ENCODE measurements around the gene GSAP.

Gene GSAP

DNA sequence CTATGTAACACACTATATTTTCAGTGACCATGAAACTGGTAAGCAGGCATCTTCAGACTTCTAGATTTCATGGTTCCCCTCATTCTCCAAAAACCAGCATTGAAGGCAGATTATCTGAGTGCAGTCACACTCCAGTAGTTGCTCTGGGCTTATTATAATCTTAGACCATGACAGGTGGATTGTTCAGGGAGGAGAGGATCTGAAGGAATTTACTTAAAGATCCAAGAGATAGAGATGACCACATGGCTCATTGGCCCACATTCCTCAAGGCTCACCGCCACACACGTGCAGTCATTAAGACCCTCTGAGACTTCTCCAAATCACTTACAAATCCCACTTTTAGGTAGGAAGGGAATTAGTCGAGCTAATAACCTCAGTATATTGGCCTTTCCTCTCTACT, 55.2 kb downstream of the GSAP start:
- Histone ChIP-seq H3K79me2 (ENCODE audit: control insufficient read depth, insufficient read depth, low read length, unreplicated experiment) (no peaks in the 10 kb centered on the region), H3K36me3 (ENCODE audit: insufficient read depth, low read length) (no peaks in the 10 kb centered on the region), H2AFZ (ENCODE audit: low read length, unreplicated experiment) (no peak overlapping the region), H3K27me3 (ENCODE audit: insufficient read depth, low read length) (no peaks in the 10 kb centered on the region), H3K27ac (ENCODE audit: low read depth, low read length) (no peak overlapping the region), H3K4me1 (ENCODE audit: control insufficient read depth, insufficient read depth, low read length, unreplicated experiment) (peaks cover 11% of the 10 kb centered on the region), H3K4me3 (ENCODE audit: low read depth, low read length) (no peak overlapping the region)

DNA sequence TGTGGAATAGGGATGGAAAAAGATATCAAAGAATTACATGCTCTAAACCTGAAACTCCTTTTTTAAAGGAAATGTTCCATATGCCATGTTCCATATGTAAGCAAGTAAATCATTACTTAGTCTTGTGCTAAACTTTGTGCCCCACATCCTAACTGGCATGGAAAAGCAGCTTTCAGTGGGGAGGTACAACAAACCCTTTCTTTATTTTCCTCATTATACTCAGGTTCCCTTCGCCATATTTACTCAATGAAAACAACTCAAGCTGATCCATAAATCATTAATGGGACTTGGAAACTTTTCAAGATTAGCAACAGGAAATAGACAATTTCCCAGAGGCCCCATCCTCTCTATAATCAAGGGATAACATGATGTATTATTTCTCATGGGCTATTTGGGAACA, 56.0 kb downstream of the GSAP start:
- Histone ChIP-seq H3K4me3 (ENCODE audit: low read depth, low read length) (no peak overlapping the region), H2AFZ (ENCODE audit: low read length, unreplicated experiment) (no peak overlapping the region), H3K4me1 (ENCODE audit: control insufficient read depth, insufficient read depth, low read length, unreplicated experiment) (peaks cover 11% of the 10 kb centered on the region), H3K36me3 (ENCODE audit: insufficient read depth, low read length) (no peaks in the 10 kb centered on the region), H3K27me3 (ENCODE audit: insufficient read depth, low read length) (no peaks in the 10 kb centered on the region), H3K27ac (ENCODE audit: low read depth, low read length) (no peak overlapping the region), H3K79me2 (ENCODE audit: control insufficient read depth, insufficient read depth, low read length, unreplicated experiment) (no peaks in the 10 kb centered on the region)

DNA sequence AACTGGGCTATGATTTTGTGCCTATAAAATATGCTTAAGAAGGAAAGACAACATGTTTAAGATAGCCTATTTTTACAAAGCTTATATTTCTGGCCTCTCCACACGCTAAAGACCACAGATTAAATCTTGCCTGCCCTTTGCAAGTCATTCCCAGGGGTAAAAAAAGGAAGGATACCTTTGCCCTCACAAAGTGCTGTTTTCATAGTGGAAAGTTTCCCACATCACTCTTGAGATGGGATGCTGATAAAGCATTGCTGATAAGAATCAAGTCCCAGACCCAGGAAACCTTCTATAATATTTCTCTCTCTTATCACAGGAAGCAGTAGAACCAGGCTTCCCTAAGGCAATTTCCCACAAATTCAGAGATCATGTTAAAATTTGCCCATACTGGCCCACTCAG, 56.5 kb downstream of the GSAP start:
- H3K79me2 ChIP-seq (ENCODE audit: control insufficient read depth, insufficient read depth, low read length, unreplicated experiment) = no peaks in the 10 kb centered on the region
- no peak overlapping the region for H3K4me3 ChIP-seq (ENCODE audit: low read depth, low read length)
- H3K27ac ChIP-seq (ENCODE audit: low read depth, low read length) = no peak overlapping the region
- no peaks in the 10 kb centered on the region for H3K36me3 ChIP-seq (ENCODE audit: insufficient read depth, low read length)
- no peaks in the 10 kb centered on the region for H3K27me3 ChIP-seq (ENCODE audit: insufficient read depth, low read length)
- H2AFZ ChIP-seq (ENCODE audit: low read length, unreplicated experiment) = no peak overlapping the region
- peaks cover 8% of the 10 kb centered on the region for H3K4me1 ChIP-seq (ENCODE audit: control insufficient read depth, insufficient read depth, low read length, unreplicated experiment)

DNA sequence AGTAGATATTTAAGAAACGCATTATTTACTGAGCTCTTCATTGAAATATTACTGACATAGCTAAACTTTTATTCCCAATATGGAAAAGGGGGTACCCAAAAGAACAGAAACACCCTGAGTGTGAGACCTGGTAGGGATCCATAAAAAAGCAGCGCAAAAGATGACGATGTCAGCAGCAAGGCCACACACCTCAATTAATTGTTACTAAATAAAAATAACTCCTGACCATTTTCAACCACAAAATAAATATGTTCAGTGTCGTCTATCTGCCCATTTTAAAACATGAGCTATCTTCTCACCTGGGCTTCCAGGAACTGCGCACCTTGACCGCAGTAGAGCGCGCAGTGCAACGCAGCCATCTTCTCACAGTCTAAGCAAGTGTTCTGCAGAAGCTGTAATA, 61.2 kb downstream of the GSAP start:
- no peak overlapping the region for H2AFZ ChIP-seq (ENCODE audit: low read length, unreplicated experiment)
- H3K4me3 ChIP-seq (ENCODE audit: low read depth, low read length) = no peak overlapping the region
- no peaks in the 10 kb centered on the region for H3K79me2 ChIP-seq (ENCODE audit: control insufficient read depth, insufficient read depth, low read length, unreplicated experiment)
- no peak overlapping the region for H3K27ac ChIP-seq (ENCODE audit: low read depth, low read length)
- no peaks in the 10 kb centered on the region for H3K36me3 ChIP-seq (ENCODE audit: insufficient read depth, low read length)
- no peaks in the 10 kb centered on the region for H3K4me1 ChIP-seq (ENCODE audit: control insufficient read depth, insufficient read depth, low read length, unreplicated experiment)
- H3K27me3 ChIP-seq (ENCODE audit: insufficient read depth, low read length) = no peaks in the 10 kb centered on the region

DNA sequence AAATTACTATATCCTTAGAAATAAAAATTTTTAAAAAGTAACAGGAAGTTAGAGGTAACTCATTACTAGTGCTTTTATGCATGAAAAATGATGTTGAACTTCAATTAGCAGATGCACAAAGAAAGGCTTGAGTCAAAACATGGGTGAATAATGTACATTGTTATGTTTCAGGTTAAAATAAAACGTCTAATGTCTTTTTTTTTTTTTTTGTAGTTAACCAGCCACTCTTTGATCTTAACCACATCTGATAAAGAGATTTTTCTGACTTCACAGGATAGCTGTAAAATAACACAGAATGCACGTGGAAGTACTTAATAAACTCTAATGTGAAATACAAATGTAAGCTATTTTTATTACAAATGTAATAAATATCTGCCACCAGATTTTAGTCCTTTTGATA, 61.7 kb downstream of the GSAP start:
- H3K4me1 ChIP-seq (ENCODE audit: control insufficient read depth, insufficient read depth, low read length, unreplicated experiment) = no peaks in the 10 kb centered on the region
- H3K79me2 ChIP-seq (ENCODE audit: control insufficient read depth, insufficient read depth, low read length, unreplicated experiment) = no peaks in the 10 kb centered on the region
- H3K27ac ChIP-seq (ENCODE audit: low read depth, low read length) = no peak overlapping the region
- H3K36me3 ChIP-seq (ENCODE audit: insufficient read depth, low read length) = no peaks in the 10 kb centered on the region
- H3K27me3 ChIP-seq (ENCODE audit: insufficient read depth, low read length) = no peaks in the 10 kb centered on the region
- H3K4me3 ChIP-seq (ENCODE audit: low read depth, low read length) = no peak overlapping the region
- H2AFZ ChIP-seq (ENCODE audit: low read length, unreplicated experiment) = no peak overlapping the region

DNA sequence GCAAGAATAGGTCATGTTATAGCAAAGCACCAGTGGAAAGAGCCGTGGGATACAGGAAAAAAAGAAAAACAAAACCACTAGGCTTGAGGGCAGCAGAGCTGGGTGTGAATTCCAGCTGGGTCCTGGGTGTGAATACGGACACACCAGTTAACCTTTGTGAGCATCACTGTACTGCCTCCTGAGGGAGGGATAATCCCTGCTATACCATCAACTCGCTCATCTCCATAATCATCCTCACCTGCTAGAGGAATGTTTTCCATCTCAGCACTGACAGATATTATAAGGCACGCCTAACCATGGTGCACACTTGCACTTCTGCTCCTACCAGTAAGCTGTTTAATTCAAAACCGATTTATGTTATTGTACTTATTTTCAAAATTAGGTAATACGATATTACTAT, 62.2 kb downstream of the GSAP start:
- Histone ChIP-seq H3K27me3 (ENCODE audit: insufficient read depth, low read length) (no peaks in the 10 kb centered on the region), H3K36me3 (ENCODE audit: insufficient read depth, low read length) (no peaks in the 10 kb centered on the region), H3K4me3 (ENCODE audit: low read depth, low read length) (no peak overlapping the region), H3K79me2 (ENCODE audit: control insufficient read depth, insufficient read depth, low read length, unreplicated experiment) (no peaks in the 10 kb centered on the region), H2AFZ (ENCODE audit: low read length, unreplicated experiment) (no peak overlapping the region), H3K4me1 (ENCODE audit: control insufficient read depth, insufficient read depth, low read length, unreplicated experiment) (peaks cover 5% of the 10 kb centered on the region), H3K27ac (ENCODE audit: low read depth, low read length) (no peak overlapping the region)

DNA sequence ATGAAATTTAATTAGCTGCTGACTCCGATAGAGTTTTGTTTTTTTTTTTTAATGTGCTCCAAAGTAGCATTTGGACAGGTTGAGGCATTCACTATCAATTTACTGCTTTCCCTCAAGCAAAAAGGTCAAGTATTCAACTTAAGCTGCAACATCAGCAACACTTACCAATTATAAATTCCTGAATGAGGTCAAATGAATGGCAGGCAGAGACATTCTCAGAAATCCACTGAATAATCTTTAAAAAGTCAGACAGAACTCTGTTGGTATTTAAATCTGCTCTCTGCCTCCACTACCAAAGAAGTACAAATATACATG, 62.8 kb downstream of the GSAP start:
- Histone ChIP-seq H3K4me1 (ENCODE audit: control insufficient read depth, insufficient read depth, low read length, unreplicated experiment) (peaks cover 10% of the 10 kb centered on the region), H3K79me2 (ENCODE audit: control insufficient read depth, insufficient read depth, low read length, unreplicated experiment) (no peaks in the 10 kb centered on the region), H2AFZ (ENCODE audit: low read length, unreplicated experiment) (no peak overlapping the region), H3K27ac (ENCODE audit: low read depth, low read length) (no peak overlapping the region), H3K36me3 (ENCODE audit: insufficient read depth, low read length) (no peaks in the 10 kb centered on the region), H3K4me3 (ENCODE audit: low read depth, low read length) (no peak overlapping the region), H3K27me3 (ENCODE audit: insufficient read depth, low read length) (no peaks in the 10 kb centered on the region)

DNA sequence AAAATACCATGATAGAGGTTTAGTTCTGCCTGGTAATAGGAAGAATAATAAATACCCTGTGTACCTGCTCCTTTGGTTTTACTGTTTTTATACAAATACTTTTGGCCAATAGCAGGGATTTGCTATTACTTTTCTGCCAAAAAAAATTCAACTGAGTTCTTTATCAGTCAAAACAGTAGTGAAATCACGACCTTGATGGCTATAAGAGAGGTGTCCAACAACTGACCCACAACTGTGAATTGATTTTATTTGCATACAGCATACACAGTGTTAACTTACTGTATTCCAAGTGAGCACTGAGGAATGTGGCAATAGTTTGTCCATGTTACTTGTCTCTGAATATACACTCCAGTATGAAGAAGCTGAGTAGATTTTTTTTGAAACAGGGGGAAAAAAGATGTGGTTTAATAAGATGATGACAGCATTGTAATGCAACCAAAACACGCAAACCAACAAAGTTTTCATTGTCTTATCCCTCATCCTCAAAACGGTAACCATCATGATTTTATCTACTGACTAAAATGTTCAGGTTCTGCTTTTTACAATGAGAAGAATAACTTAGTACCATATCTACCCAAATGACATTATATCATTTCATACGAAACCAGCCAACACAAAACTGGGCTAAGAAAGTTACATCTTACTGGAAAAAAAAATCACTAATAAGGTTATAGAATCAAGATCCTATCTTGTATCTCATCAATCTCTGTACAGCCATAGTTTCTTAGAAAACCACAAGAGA, 63.3 kb downstream of the GSAP start:
- Histone ChIP-seq H3K36me3 (ENCODE audit: insufficient read depth, low read length) (no peaks in the 10 kb centered on the region), H3K4me1 (ENCODE audit: control insufficient read depth, insufficient read depth, low read length, unreplicated experiment) (peaks cover 14% of the 10 kb centered on the region), H3K79me2 (ENCODE audit: control insufficient read depth, insufficient read depth, low read length, unreplicated experiment) (no peaks in the 10 kb centered on the region), H3K27ac (ENCODE audit: low read depth, low read length) (no peak overlapping the region), H3K4me3 (ENCODE audit: low read depth, low read length) (no peak overlapping the region), H3K27me3 (ENCODE audit: insufficient read depth, low read length) (no peaks in the 10 kb centered on the region), H2AFZ (ENCODE audit: low read length, unreplicated experiment) (no peak overlapping the region)

DNA sequence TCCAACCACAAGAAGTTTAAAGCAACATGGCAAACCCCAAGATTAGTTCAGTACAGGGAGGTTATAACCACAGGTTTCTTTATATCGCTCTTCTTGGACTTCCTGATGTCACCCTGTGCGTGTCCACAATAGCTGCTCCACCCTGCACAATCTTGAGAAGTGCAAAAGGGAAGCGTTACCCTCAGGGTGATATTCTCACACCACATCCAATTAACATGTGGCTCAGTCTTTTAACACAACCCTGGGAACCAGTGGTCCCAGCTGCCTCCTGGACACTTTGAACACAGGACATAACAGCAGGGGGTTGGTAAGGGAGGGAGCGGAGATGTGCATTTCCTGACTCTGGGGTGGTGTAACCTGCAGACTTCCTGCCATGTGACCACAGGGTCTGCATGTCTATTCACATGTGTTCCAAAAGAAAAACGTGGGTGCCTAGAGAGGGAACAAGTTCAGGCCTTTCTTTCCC, 64.6 kb downstream of the GSAP start:
- no peak overlapping the region for H3K4me3 ChIP-seq (ENCODE audit: low read depth, low read length)

DNA sequence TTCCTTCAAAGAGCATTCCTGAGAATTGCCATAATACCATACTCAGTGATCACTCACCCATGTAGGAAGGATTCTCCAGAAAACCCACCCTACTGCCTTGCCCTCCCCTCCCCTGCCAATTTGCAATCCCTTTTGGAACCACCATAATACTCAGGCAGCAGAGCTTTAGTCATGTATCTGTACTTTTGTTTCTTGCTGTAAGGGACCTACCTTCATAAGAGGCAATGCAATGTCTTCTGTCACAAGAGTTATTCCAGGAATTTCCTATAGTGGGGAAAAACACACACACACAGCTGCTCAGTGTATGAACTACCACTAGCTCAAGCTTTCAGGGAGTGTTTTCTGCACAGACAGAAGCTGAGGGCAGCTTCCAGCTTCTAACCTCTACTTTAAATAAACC, 67.0 kb downstream of the GSAP start:
- no peak overlapping the region for H3K27ac ChIP-seq (ENCODE audit: low read depth, low read length)
- H3K4me3 ChIP-seq (ENCODE audit: low read depth, low read length) = no peak overlapping the region
- H3K27me3 ChIP-seq (ENCODE audit: insufficient read depth, low read length) = no peaks in the 10 kb centered on the region
- H3K36me3 ChIP-seq (ENCODE audit: insufficient read depth, low read length) = no peaks in the 10 kb centered on the region
- peaks cover 14% of the 10 kb centered on the region for H3K4me1 ChIP-seq (ENCODE audit: control insufficient read depth, insufficient read depth, low read length, unreplicated experiment)
- H3K79me2 ChIP-seq (ENCODE audit: control insufficient read depth, insufficient read depth, low read length, unreplicated experiment) = no peaks in the 10 kb centered on the region
- no peak overlapping the region for H2AFZ ChIP-seq (ENCODE audit: low read length, unreplicated experiment)

More for the DNA sequence above, 64.6 kb downstream of the GSAP start:
- H3K79me2 ChIP-seq (ENCODE audit: control insufficient read depth, insufficient read depth, low read length, unreplicated experiment) = no peaks in the 10 kb centered on the region
- H3K4me1 ChIP-seq (ENCODE audit: control insufficient read depth, insufficient read depth, low read length, unreplicated experiment) = peaks cover 14% of the 10 kb centered on the region
- H3K36me3 ChIP-seq (ENCODE audit: insufficient read depth, low read length) = no peaks in the 10 kb centered on the region
- H3K27ac ChIP-seq (ENCODE audit: low read depth, low read length) = no peak overlapping the region
- H3K27me3 ChIP-seq (ENCODE audit: insufficient read depth, low read length) = no peaks in the 10 kb centered on the region
- no peak overlapping the region for H2AFZ ChIP-seq (ENCODE audit: low read length, unreplicated experiment)

DNA sequence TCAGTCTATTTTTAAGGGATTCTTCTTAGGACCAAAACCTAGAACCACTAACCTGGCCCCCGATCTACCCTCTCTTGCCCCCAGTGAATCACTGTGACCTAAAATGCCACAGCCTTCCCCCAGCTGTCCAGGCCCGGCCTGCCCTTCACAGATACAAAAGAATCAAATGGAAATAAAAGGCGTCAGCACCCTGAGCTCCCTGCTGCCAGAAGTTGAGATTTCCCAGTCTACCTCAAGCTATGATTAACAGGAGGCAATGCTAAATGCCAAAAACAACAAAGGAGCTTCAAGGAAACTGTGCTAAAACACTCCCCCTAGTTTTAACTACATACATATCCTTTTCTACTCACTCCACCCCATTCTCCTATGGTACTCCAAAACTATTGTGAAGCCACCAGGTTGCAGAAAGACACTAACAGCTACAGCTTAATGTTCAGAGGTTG, 67.8 kb downstream of the GSAP start:
- H3K36me3 ChIP-seq (ENCODE audit: insufficient read depth, low read length) = no peaks in the 10 kb centered on the region
- peak overlapping the region; percentile 18; the same call in 1 of the 2 replicates for H3K27ac ChIP-seq (ENCODE audit: low read depth, low read length)
- H3K4me1 ChIP-seq (ENCODE audit: control insufficient read depth, insufficient read depth, low read length, unreplicated experiment) = peaks cover 14% of the 10 kb centered on the region
- H3K4me3 ChIP-seq (ENCODE audit: low read depth, low read length) = no peak overlapping the region
- H3K27me3 ChIP-seq (ENCODE audit: insufficient read depth, low read length) = no peaks in the 10 kb centered on the region
- no peaks in the 10 kb centered on the region for H3K79me2 ChIP-seq (ENCODE audit: control insufficient read depth, insufficient read depth, low read length, unreplicated experiment)
- H2AFZ ChIP-seq (ENCODE audit: low read length, unreplicated experiment) = no peak overlapping the region
